Neuron (in vitro differentiated cells): ENCODE data around the gene KRT73.

Experiments
- H2AFZ ChIP-seq: one replicate; pipeline ENCODE4 v1.6.1; 2013; ENCODE audit warnings: low read depth, mild to moderate bottlenecking, inconsistent platforms, low read length, moderate library complexity
- H3K27me3 ChIP-seq: one replicate; pipeline ENCODE4 v1.6.1; 2013; ENCODE audit warnings: low read length; ENCODE audit not compliant: insufficient read depth
- H3K36me3 ChIP-seq: one replicate; pipeline ENCODE4 v1.6.1; 2013; ENCODE audit warnings: low read length; ENCODE audit not compliant: insufficient read depth
- H3K4me1 ChIP-seq: one replicate; pipeline ENCODE4 v1.6.1; 2013; ENCODE audit warnings: low read length; ENCODE audit not compliant: insufficient read depth
- H3K4me3 ChIP-seq: 2 replicates; pipeline ENCODE4 v1.5.1; 2013; ENCODE audit warnings: mild to moderate bottlenecking, low read length, moderate library complexity
- H3K9me3 ChIP-seq: one replicate; pipeline ENCODE4 v1.6.1; 2013; ENCODE audit warnings: low read length

Gene KRT73

DNA sequence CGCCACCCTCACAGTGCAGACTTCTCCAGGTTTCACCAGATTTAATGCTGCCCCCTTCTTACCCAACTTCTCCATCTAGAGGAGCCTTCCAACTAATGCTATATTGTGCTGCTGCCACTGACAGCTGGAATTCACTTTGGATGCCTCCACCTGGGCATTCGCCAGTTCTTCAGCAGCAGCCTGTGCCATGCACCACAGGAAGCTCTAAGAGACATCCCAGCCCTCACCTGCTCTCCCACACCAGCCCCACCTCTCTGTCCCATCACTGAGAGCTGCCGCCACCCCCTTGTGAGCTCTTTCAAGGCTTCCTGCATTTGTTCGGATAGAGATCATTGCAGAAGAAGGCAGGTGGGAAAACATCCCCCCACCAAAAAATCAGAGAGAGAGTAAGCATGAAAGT, 38.3 kb upstream of the KRT73 start:
- Histone ChIP-seq H3K4me1 (no peaks in the 10 kb centered on the region), H2AFZ (no peak overlapping the region), H3K9me3 (no peaks in the 10 kb centered on the region), H3K4me3 (no peak overlapping the region), H3K36me3 (no peaks in the 10 kb centered on the region), H3K27me3 (no peaks in the 10 kb centered on the region)

- Histone ChIP-seq H2AFZ (no peak overlapping the region), H3K9me3 (no peaks in the 10 kb centered on the region), H3K4me1 (no peaks in the 10 kb centered on the region), H3K27me3 (no peaks in the 10 kb centered on the region), H3K36me3 (no peaks in the 10 kb centered on the region), H3K4me3 (no peak overlapping the region)
Observed at GRCh38 chr12:52655720-52656124, 37.4 kb upstream of the KRT73 start.

- H3K9me3 ChIP-seq: no peaks in the 10 kb centered on the region
- no peaks in the 10 kb centered on the region for H3K36me3 ChIP-seq
- H3K4me3 ChIP-seq: no peak overlapping the region
- no peak overlapping the region for H2AFZ ChIP-seq
- H3K27me3 ChIP-seq: no peaks in the 10 kb centered on the region
- no peaks in the 10 kb centered on the region for H3K4me1 ChIP-seq
Observed at GRCh38 chr12:52655251-52655650, 36.9 kb upstream of the KRT73 start.

DNA sequence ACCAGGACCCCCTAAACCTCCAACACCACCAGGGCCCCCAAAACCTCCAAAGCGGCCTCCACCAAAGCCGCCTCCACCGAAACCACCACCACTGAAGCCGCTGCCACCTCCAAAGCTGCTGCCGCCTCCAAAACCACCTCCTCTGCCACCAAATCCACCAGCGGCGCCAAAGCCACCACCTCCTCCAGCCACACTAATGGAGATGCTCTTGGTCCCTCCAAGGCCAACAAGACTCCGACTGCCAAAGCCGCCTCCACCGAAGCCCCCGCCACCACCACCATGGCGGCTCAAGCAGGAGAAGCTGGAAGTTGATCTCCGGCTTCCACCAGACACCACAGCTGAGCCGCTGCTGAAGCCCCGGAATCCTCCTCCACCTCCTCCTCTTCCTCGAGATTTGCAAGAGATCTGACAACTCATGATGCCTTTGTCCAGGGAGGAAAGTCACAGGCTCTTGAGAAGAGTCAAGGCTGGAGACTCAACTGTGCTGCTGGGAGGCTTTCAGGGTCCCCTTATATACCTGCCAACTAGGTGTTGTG, 33.4 kb upstream of the KRT73 start, which contains the start of gene KRT2:
Gene KRT2, minus strand, starts transcription at position 486 of the 536 bp plus-strand sequence. Its CDS starts 69 bp downstream, at position 417.
- Histone ChIP-seq H2AFZ (no peak within 1 kb of the TSS), H3K36me3 (no peaks in the 10 kb centered on the region), H3K9me3 (no peaks in the 10 kb centered on the region), H3K27me3 (peaks cover 2% of the 10 kb centered on the region), H3K4me1 (no peaks in the 10 kb centered on the region), H3K4me3 (no peak within 1 kb of the TSS)

DNA sequence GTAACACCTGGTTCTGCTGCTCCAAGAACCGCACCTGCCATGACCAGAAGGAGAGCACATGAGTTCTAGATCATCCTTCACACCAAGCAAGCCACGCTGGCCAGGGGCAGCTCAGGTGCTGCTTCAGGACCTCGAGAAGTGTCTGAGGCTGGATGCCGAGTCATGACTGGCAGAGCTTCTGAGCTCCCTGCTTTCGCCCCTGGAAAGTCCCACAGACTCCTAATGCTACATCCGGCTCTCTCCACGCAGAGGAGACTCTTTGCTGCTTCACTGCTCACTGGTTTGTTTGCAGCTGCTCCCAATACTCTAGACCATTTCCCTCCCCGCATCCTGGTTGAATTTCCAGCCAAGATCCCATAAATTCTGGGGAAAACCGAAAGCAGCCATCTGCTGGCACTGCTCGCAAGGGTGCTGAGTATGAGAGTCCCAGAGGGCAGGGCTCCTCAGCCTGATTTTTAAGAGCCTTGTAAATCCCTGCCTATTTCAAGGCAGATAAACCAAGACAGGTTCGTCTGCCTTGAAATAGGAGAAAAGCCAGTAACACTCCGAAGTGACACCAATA, 32.2 kb upstream of the KRT73 start:
- H3K27me3 ChIP-seq: peaks cover 7% of the 10 kb centered on the region
- no peaks in the 10 kb centered on the region for H3K36me3 ChIP-seq
- no peak overlapping the region for H3K4me3 ChIP-seq
- H3K9me3 ChIP-seq: no peaks in the 10 kb centered on the region
- H2AFZ ChIP-seq: no peak overlapping the region
- no peaks in the 10 kb centered on the region for H3K4me1 ChIP-seq

GRCh38 chr12:52649066-52649465, 30.7 kb upstream of the KRT73 start:
- Histone ChIP-seq H3K9me3 (no peaks in the 10 kb centered on the region), H3K27me3 (peaks cover 12% of the 10 kb centered on the region), H3K4me1 (no peaks in the 10 kb centered on the region), H3K4me3 (no peak overlapping the region), H2AFZ (no peak overlapping the region), H3K36me3 (no peaks in the 10 kb centered on the region)

DNA sequence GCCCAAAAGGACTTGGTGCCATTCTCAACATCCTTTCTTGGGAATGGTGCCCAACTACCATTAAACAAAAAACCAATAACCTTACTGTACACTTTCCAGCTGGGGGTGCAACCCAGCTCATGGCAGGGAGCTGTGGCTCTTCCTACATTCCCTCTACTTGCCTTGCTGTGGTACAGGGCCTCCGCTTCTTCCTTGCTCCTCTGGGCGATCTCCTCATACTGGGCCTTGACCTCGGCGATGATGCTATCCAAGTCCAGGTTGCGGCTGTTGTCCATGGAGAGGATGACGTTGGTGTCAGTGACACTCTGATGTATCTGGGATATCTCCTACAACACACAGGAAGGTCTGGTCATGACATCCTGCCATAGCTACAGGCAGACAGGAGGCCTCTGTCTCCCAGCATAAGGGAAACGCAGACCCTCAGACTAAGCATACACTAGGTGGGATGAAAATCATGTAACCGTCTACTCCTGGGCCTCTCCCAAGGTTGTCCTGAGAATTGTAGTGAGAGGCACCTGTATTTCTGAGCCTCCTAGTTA, 29.7 kb upstream of the KRT73 start:
- no peak overlapping the region for H3K4me3 ChIP-seq
- no peaks in the 10 kb centered on the region for H3K36me3 ChIP-seq
- no peaks in the 10 kb centered on the region for H3K9me3 ChIP-seq
- peaks cover 15% of the 10 kb centered on the region for H3K27me3 ChIP-seq
- no peaks in the 10 kb centered on the region for H3K4me1 ChIP-seq
- H2AFZ ChIP-seq: no peak overlapping the region

DNA sequence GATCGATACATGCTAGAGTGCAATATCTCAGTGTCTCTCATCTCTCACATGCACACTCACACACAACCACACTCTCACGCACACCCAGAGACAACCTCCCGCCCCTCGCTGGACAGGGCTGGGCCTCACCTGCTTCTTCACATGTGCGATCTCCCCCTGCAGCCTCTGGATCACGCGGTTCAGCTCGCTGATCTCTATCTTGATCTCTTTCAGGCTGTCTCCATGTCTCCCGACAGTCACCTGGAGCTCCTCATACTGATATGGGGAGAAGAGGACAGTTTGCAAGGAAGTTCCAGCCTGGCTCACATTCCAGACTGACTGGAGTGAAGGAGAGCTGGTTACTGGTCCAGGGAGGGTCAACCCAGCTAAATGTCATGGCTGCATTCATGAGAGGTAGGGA, 29.2 kb upstream of the KRT73 start:
- Histone ChIP-seq H3K4me1 (no peaks in the 10 kb centered on the region), H3K27me3 (peaks cover 16% of the 10 kb centered on the region)

DNA sequence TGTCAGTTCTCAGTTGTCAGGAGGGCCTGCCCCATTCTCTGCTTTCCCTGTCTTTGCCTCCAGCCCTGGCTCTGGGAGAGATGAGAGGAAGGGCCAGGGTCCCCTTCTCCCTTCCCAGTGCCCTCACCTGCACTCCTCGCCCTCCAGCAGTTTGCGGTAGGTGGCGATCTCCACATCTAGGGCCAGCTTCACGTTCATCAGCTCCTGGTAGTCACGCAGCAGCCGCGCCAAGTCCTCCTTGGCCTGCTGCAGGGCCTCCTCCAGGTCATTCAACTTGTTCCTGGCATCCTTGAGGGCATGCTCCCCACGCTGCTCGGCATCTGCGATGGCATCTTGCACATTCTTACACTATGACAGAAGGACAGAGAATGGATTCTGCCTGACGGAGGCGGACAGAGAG, 28.3 kb upstream of the KRT73 start:
- no peaks in the 10 kb centered on the region for H3K4me1 ChIP-seq
- H3K27me3 ChIP-seq: peaks cover 22% of the 10 kb centered on the region
- no peaks in the 10 kb centered on the region for H3K36me3 ChIP-seq
- H3K4me3 ChIP-seq: no peak overlapping the region
- no peaks in the 10 kb centered on the region for H3K9me3 ChIP-seq
- no peak overlapping the region for H2AFZ ChIP-seq

More for the DNA sequence above, 29.2 kb upstream of the KRT73 start:
- Histone ChIP-seq H3K4me3 (no peak overlapping the region), H3K36me3 (no peaks in the 10 kb centered on the region), H2AFZ (no peak overlapping the region), H3K9me3 (no peaks in the 10 kb centered on the region)

GRCh38 chr12:52645982-52646381, 27.6 kb upstream of the KRT73 start:
- peaks cover 22% of the 10 kb centered on the region for H3K27me3 ChIP-seq

DNA sequence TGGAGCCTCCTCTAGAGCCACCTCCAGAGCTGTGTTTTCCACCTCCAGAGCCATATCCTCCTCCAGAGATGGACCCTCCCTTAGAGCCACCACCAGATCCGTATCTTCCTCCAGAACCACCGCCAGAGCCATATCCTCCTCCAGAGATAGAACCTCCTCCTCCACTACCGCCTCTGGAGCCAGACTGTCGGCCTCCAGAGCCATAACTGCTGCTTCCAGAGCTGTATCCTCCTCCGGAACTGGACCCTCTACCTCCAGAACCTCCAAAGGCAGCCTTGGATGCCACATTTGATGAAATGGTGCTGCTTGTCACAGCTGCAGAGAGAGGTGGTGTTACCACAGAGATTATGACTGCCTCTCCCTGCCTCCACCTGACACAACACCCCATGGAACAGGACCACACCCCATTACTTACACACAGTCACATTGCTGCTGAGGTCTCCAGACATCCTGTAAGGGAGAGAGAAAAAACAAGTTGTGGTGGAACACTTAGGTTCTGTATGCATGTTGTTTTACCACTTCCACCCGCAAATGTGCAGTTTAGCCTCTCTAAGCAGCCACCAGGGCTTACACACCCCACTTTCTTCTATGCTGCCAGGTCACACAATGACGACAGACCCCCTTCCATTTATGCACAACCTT, 26.9 kb upstream of the KRT73 start:
- Histone ChIP-seq H3K4me1 (no peaks in the 10 kb centered on the region), H2AFZ (no peak overlapping the region), H3K27me3 (peaks cover 22% of the 10 kb centered on the region), H3K9me3 (no peaks in the 10 kb centered on the region), H3K36me3 (no peaks in the 10 kb centered on the region), H3K4me3 (no peak overlapping the region)

More at GRCh38 chr12:52645982-52646381, 27.6 kb upstream of the KRT73 start:
- no peaks in the 10 kb centered on the region for H3K9me3 ChIP-seq
- no peak overlapping the region for H3K4me3 ChIP-seq
- H3K4me1 ChIP-seq: no peaks in the 10 kb centered on the region
- no peaks in the 10 kb centered on the region for H3K36me3 ChIP-seq
- no peak overlapping the region for H2AFZ ChIP-seq

DNA sequence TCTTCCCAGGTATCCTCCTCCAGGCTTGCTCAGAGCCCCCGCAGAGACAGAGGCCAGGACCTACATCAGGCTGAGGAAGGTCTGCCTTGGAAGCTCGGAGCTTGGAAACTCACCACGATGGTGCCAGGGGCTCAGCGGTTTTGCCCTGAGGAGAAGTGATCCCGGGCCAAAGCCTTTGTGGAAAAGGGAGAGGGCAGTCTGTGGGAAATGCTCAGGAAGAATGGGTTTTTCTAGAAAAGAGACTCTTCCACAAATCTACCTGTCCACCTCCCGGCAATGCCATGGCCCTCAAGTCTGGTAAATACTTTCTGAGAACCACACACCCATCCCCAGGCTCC, 25.7 kb upstream of the KRT73 start:
- H3K27me3 ChIP-seq: peaks cover 22% of the 10 kb centered on the region
- H3K4me3 ChIP-seq: no peak overlapping the region
- no peaks in the 10 kb centered on the region for H3K4me1 ChIP-seq
- no peak overlapping the region for H2AFZ ChIP-seq
- no peaks in the 10 kb centered on the region for H3K36me3 ChIP-seq
- H3K9me3 ChIP-seq: no peaks in the 10 kb centered on the region

GRCh38 chr12:52643233-52644077, 25.1 kb upstream of the KRT73 start:
- no peaks in the 10 kb centered on the region for H3K36me3 ChIP-seq
- no peaks in the 10 kb centered on the region for H3K4me1 ChIP-seq
- H3K4me3 ChIP-seq: no peak overlapping the region
- H3K9me3 ChIP-seq: no peaks in the 10 kb centered on the region
- H3K27me3 ChIP-seq: peaks cover 22% of the 10 kb centered on the region
- no peak overlapping the region for H2AFZ ChIP-seq
